ENCODE data around the gene WNT7B. TPM values are rescaled to one million over a fixed set of nuclear protein-coding genes. Genes with fewer than 3 reads are reported as not detected.

Gene WNT7B
- total RNA-seq, 2 experiments from 2014 or later: not detected

GRCh38 chr22:45965563-45965962, 11.4 kb downstream of the WNT7B start:
- Mint-ChIP-seq H3K27me3 (peaks cover 26% of the 10 kb centered on the region), H3K4me1 (ENCODE audit: low read depth) (no peaks in the 10 kb centered on the region), H3K9me3 (no peaks in the 10 kb centered on the region), H3K4me3 (no peak overlapping the region), H3K36me3 (no peaks in the 10 kb centered on the region), H3K27ac (no peak overlapping the region)
- intact Hi-C loops (cut with micrococcal nuclease): no loop called here
- DNase-seq: no peak
- ChIA-PET POLR2A (no interaction called here), CTCF (interaction anchor here (1.2 kb wide), 1 partner anchor 102 kb away, joined by 3 read pairs; no protein-coding TSS in a partner anchor)

DNA sequence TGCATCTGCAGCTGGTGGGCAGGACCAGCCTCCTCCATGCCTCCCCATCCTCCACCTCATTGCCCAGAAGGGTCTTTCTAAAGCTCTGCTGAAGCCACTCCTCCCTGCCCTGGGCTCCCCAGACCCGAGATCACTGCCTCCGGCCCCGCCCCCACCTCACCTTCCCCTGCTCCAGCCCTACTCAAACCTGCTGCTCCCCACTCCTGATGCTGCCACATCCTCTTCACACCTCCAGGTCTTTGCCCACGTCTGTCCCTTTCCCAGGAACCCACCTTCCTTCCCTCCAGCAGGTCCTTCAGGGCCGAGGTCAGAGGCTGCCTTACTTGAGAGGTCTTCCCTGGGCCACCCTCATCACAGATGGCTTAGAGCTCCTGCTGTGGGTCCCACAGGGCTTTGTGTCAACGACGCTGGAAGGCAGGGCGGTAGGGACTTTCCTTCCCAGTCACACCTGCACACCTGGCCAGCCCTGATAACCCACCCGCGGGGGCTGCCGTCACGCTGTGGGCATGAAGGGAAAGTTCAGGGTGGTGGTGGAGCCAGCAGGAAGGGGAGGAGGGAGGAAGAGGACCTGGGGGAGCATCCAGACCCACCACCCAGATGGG, 11.9 kb downstream of the WNT7B start:
- ChIA-PET POLR2A (no interaction called here), CTCF (no interaction called here)
- Mint-ChIP-seq H3K36me3 (no peaks in the 10 kb centered on the region), H3K27ac (no peak overlapping the region), H3K9me3 (no peaks in the 10 kb centered on the region), H3K4me1 (ENCODE audit: low read depth) (no peaks in the 10 kb centered on the region), H3K27me3 (peaks cover 25% of the 10 kb centered on the region), H3K4me3 (no peak overlapping the region)
- no peak for DNase-seq
- intact Hi-C loops (cut with micrococcal nuclease): no loop called here

DNA sequence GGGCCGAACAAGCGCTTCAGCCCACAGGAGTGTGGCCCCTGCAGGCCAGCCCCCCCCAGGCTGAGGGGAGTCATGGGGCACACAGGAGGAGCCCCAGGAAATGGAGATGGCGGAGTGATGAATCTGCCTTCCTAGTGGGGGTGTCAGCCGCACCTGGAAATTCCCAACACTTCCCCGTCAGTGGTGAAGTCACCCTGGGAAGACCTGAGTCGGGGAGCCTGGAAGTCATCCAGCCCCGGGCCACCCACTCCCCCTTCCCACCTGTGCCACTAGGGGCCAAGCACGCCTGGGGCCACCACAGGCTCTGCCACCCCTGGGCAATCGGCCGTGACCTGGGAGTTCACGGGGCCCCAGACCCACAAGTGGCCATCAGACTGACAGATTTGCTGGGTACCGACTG, 12.6 kb downstream of the WNT7B start:
- Mint-ChIP-seq H3K36me3 (no peaks in the 10 kb centered on the region), H3K27ac (no peak overlapping the region), H3K27me3 (peaks cover 18% of the 10 kb centered on the region), H3K9me3 (no peaks in the 10 kb centered on the region), H3K4me1 (ENCODE audit: low read depth) (no peaks in the 10 kb centered on the region), H3K4me3 (no peak overlapping the region)
- DNase-seq: no peak
- CTCF ChIA-PET: no interaction called here
- intact Hi-C loops (cut with micrococcal nuclease): no loop called here
- POLR2A ChIA-PET: no interaction called here

DNA sequence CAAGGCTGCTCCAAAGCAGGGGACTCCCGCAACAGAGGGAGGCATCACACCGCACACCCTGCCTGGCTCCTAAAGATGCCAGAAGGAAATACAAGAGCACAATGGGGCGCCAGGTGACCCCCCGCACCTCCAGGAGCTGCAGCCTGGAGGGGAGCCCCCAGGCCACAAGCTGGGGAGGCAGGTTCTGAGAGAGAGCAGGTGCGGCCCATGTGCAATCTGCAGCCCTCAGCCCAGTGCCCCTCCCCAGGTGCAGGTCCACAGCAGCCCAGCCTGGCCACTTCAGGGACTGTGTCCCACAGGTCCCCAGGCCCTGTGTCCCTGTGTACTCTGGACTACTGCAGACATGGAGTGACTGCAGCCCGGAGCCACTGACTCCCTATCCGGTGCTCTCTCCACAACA, 13.1 kb downstream of the WNT7B start:
- CTCF ChIA-PET: no interaction called here
- Mint-ChIP-seq H3K27me3 (peaks cover 18% of the 10 kb centered on the region), H3K9me3 (no peaks in the 10 kb centered on the region), H3K4me1 (ENCODE audit: low read depth) (no peaks in the 10 kb centered on the region), H3K4me3 (no peak overlapping the region), H3K36me3 (no peaks in the 10 kb centered on the region), H3K27ac (no peak overlapping the region)
- POLR2A ChIA-PET: no interaction called here
- no peak for DNase-seq
- intact Hi-C loops (cut with micrococcal nuclease): no loop called here

- Mint-ChIP-seq H3K27ac (no peak overlapping the region), H3K9me3 (no peaks in the 10 kb centered on the region), H3K36me3 (no peaks in the 10 kb centered on the region), H3K27me3 (peaks cover 9% of the 10 kb centered on the region), H3K4me3 (no peak overlapping the region), H3K4me1 (ENCODE audit: low read depth) (no peaks in the 10 kb centered on the region)
- intact Hi-C loops (cut with micrococcal nuclease): no loop called here
- ChIA-PET POLR2A (no interaction called here), CTCF (no interaction called here)
- no peak for DNase-seq
Measured at GRCh38 chr22:45962756-45963324, 14.1 kb downstream of the WNT7B start.

DNA sequence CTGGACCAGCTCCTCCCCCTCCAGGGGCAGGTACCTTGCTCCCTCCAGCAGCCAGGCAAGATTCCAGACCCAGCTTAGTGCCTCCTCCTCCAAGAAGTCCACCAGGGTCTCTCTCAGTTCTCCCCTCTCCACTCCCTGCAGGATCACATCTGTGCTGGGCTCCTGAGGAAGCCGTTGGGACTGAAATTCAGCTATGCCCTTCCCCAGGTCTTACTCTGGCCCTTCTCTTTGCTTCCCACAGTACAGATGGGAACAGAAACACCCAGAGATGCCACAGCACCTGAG, 14.6 kb downstream of the WNT7B start:
- intact Hi-C loops (cut with micrococcal nuclease): no loop called here
- Mint-ChIP-seq H3K9me3 (no peaks in the 10 kb centered on the region), H3K4me3 (no peak overlapping the region), H3K27ac (no peak overlapping the region), H3K4me1 (ENCODE audit: low read depth) (no peaks in the 10 kb centered on the region), H3K27me3 (peaks cover 9% of the 10 kb centered on the region), H3K36me3 (no peaks in the 10 kb centered on the region)
- ChIA-PET CTCF (no interaction called here), POLR2A (no interaction called here)
- no peak for DNase-seq

GRCh38 chr22:45961679-45962433, 15.1 kb downstream of the WNT7B start:
- Mint-ChIP-seq H3K27ac (no peak overlapping the region), H3K36me3 (no peaks in the 10 kb centered on the region), H3K4me1 (ENCODE audit: low read depth) (no peaks in the 10 kb centered on the region), H3K9me3 (no peaks in the 10 kb centered on the region), H3K4me3 (no peak overlapping the region), H3K27me3 (peaks cover 9% of the 10 kb centered on the region)
- intact Hi-C loops (cut with micrococcal nuclease): no loop called here
- ChIA-PET CTCF (no interaction called here), POLR2A (no interaction called here)
- DNase-seq: no peak

- intact Hi-C loops (cut with micrococcal nuclease): no loop called here
- ChIA-PET POLR2A (no interaction called here), CTCF (no interaction called here)
- no peak overlapping the region for H3K27ac Mint-ChIP-seq
- no peaks in the 10 kb centered on the region for H3K36me3 Mint-ChIP-seq
- no peak for DNase-seq
- no peak overlapping the region for H3K4me3 Mint-ChIP-seq
- H3K9me3 Mint-ChIP-seq: no peaks in the 10 kb centered on the region
- H3K4me1 Mint-ChIP-seq (ENCODE audit: low read depth): no peaks in the 10 kb centered on the region
- peaks cover 7% of the 10 kb centered on the region for H3K27me3 Mint-ChIP-seq
Measured at GRCh38 chr22:45960477-45961386, 16.2 kb downstream of the WNT7B start.

DNA sequence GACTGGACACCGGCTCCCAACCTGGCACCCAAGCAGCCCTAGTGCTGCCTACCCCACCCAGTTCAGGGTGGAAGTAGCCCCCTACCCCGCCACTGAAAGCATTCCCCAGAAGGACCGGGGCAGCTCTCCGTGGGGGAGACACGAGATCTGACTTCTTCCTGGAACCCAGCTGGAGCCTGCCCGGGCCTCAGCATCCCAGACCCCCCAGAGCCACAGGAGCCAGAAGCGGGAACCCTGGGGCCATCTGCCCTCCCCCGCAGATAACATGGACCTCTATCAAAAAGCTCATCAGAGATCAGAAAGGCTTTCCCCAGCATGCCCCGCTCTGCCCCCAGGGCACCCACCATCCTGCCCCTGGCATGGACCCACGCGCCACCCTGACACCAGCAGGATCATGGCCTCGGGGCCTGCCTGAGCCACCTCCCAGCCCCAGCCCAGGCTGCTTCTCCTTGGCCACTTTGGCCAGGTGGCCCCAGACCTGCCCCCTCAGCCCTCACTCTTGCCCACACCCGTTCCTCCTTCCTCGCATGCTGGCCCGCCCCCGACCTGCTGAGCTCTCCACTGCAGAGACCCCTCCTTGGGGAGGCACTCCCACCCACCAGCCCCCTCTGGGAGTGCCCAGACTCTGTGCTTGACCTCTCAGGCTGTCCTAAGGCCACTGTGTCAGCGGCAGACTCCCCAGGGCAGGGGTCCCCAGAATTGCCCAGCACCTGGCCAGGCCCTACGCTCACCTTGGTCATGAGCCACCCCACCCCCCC, 17.1 kb downstream of the WNT7B start:
- DNase-seq: no peak
- ChIA-PET POLR2A (no interaction called here), CTCF (no interaction called here)
- intact Hi-C loops (cut with micrococcal nuclease): no loop called here
- H3K27ac Mint-ChIP-seq: no peak overlapping the region
- H3K27me3 Mint-ChIP-seq: peaks cover 3% of the 10 kb centered on the region
- no peak overlapping the region for H3K4me3 Mint-ChIP-seq
- no peaks in the 10 kb centered on the region for H3K9me3 Mint-ChIP-seq
- no peaks in the 10 kb centered on the region for H3K36me3 Mint-ChIP-seq
- H3K4me1 Mint-ChIP-seq (ENCODE audit: low read depth): no peaks in the 10 kb centered on the region

DNA sequence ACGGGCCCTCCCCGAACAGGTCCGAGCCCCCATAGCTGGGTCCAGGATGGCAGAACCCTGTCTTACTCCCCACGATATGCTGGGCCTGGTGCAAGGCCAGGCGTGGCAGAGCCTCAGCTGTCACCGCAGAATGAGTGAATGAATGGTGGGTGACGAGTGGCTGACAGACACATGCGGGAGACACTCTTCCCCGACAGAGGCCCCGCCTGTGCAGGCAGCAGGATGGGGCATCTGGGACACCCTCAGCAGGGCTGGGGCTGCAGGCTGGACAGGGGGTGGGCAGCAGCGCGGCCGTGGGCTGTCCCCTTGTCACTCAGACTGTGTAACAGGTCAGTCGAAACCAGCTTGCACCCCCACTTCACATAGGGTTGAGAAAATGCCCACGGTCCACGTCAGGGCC, 18.0 kb downstream of the WNT7B start:
- CTCF ChIA-PET: no interaction called here

GRCh38 chr22:45957826-45958225, 19.1 kb downstream of the WNT7B start:
- intact Hi-C loops (cut with micrococcal nuclease): no loop called here
- ChIA-PET CTCF (no interaction called here), POLR2A (no interaction called here)

More for the DNA sequence above, 18.0 kb downstream of the WNT7B start:
- POLR2A ChIA-PET: no interaction called here
- no peak overlapping the region for H3K27ac Mint-ChIP-seq
- no peaks in the 10 kb centered on the region for H3K36me3 Mint-ChIP-seq
- intact Hi-C loops (cut with micrococcal nuclease): no loop called here
- no peaks in the 10 kb centered on the region for H3K27me3 Mint-ChIP-seq
- H3K9me3 Mint-ChIP-seq: no peaks in the 10 kb centered on the region
- no peak overlapping the region for H3K4me3 Mint-ChIP-seq
- H3K4me1 Mint-ChIP-seq (ENCODE audit: low read depth): no peaks in the 10 kb centered on the region
- DNase-seq: no peak

DNA sequence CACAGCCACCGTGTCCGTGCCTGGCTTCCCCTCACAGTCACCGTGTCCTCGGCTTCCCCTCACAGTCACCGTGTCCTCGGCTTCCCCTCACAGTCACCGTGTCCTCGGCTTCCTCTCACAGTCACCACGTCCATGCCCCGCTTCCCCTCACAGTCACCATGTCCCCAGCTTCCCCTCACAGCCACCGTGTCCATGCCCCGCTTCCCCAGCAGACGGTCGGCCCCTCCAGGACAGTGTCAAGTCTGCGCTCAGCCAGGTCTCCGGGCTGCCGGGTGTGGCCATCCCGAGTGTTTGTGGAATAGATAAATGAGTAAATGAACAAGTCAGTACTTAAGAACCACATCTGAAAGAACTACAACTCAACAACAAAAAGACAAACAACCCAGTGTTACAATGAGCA, 23.8 kb downstream of the WNT7B start:
- Mint-ChIP-seq H3K9me3 (no peaks in the 10 kb centered on the region), H3K4me1 (ENCODE audit: low read depth) (no peaks in the 10 kb centered on the region), H3K36me3 (no peaks in the 10 kb centered on the region), H3K27me3 (peaks cover 5% of the 10 kb centered on the region), H3K4me3 (no peak overlapping the region), H3K27ac (no peak overlapping the region)
- intact Hi-C loops (cut with micrococcal nuclease): no loop called here
- DNase-seq: no peak
- POLR2A ChIA-PET: no interaction called here
- CTCF ChIA-PET: no interaction called here

More at GRCh38 chr22:45957826-45958225, 19.1 kb downstream of the WNT7B start:
- no peaks in the 10 kb centered on the region for H3K9me3 Mint-ChIP-seq
- H3K27me3 Mint-ChIP-seq: peaks cover 5% of the 10 kb centered on the region
- DNase-seq: no peak
- no peak overlapping the region for H3K4me3 Mint-ChIP-seq
- H3K27ac Mint-ChIP-seq: no peak overlapping the region
- H3K36me3 Mint-ChIP-seq: no peaks in the 10 kb centered on the region
- no peaks in the 10 kb centered on the region for H3K4me1 Mint-ChIP-seq (ENCODE audit: low read depth)
